Gastrocnemius medialis (tissue), 4 donors: ENCODE results near the gene CAMTA1.

Source experiments
- POLR2A ChIP-seq, 2 donors: fragments of 450-650 bp; IDR thresholded peaks; one replicate each; pipeline ENCODE4 v1.6.1; 2017; ENCODE audit warnings: antibody characterized with exemption in 2 of 2, mild to moderate bottlenecking in 2 of 2, moderate library complexity in 2 of 2
- TF ChIP-seq, protein P1 (sequence below), 5 experiments: fragments of 450-650 bp in 3 of 5; fragments of 200-600 bp in 2 of 5; sonication (generic) in 2 of 5; IDR thresholded peaks in 4 of 5; conservative IDR thresholded peaks in 1 of 5; 1 replicate in 4 of 5; 2 replicates in 1 of 5; pipeline ENCODE4 v1.5.1; 2016 to 2019; ENCODE audit warnings: antibody characterized with exemption in 5 of 5, mild to moderate bottlenecking in 3 of 5, moderate library complexity in 3 of 5

DNA sequence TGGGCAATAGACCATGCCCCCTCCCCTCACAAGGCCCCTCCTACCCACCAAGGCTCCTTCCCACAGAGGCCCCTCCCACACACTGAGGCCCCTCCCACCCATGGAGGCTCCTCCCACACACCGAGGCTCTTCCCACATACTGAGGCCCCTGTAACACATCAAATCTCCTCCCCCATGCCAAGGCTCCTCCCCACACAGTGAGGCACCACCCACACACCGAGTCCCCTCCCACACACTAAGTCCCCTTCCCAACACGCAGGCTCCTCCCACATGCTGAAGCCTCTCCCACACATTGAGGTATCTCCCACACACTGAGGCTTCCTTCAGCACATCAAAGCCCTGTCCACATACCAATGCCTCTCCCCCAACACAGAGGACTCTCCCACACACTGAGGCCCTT lies 391.8 kb downstream of the CAMTA1 start:
- TF ChIP-seq, protein P1, sequence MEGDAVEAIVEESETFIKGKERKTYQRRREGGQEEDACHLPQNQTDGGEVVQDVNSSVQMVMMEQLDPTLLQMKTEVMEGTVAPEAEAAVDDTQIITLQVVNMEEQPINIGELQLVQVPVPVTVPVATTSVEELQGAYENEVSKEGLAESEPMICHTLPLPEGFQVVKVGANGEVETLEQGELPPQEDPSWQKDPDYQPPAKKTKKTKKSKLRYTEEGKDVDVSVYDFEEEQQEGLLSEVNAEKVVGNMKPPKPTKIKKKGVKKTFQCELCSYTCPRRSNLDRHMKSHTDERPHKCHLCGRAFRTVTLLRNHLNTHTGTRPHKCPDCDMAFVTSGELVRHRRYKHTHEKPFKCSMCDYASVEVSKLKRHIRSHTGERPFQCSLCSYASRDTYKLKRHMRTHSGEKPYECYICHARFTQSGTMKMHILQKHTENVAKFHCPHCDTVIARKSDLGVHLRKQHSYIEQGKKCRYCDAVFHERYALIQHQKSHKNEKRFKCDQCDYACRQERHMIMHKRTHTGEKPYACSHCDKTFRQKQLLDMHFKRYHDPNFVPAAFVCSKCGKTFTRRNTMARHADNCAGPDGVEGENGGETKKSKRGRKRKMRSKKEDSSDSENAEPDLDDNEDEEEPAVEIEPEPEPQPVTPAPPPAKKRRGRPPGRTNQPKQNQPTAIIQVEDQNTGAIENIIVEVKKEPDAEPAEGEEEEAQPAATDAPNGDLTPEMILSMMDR (IDR thresholded peaks at IDR 0.05 in 4 of 5, conservative IDR thresholded peaks at IDR 0.05 in 1 of 5), result no peak
- no peak for TF ChIP-seq POLR2A (IDR thresholded peaks at IDR 0.05)
